ENCODE measurements around the gene DCC.

Gene DCC

DNA sequence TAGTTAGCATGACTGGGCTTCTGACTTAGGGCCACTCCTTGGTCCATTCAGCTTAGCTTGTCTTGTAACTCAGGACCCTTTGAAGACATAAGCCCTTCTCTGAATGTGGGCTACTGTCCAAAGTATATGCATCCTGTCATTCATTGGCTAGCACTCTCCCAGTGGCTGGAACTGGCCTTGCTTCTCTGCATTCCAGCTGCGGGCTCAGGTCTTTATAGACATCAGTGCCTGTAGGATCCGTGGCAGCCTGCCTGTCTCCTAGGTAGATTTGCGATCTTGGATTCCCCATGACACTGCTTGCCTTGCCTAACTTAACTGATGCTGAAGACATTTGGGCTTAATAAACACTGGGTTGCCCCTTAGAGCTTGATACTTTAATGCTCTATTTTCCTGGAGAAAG, 170.1 kb downstream of the DCC start:
- DNase-seq: no peak

DNA sequence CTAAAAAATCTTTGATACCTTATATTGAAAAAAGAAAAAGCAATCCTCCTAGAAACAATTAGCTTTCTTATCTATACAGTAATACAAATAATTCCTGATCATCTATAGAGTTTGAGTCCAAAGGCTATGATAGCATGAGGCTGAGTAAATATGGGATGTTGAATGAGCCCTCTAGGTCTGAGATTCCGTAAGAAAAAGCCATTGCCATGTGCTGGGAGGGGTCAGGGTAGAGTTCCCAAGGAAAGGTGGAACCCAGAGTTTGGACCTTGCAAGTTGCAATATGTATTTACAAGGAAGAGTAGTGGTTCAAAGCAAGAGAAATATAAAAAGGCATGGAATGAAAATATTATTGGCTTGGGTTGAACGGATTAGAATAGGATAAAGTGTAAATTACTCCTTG, 178.1 kb downstream of the DCC start:
- no peak for DNase-seq

DNA sequence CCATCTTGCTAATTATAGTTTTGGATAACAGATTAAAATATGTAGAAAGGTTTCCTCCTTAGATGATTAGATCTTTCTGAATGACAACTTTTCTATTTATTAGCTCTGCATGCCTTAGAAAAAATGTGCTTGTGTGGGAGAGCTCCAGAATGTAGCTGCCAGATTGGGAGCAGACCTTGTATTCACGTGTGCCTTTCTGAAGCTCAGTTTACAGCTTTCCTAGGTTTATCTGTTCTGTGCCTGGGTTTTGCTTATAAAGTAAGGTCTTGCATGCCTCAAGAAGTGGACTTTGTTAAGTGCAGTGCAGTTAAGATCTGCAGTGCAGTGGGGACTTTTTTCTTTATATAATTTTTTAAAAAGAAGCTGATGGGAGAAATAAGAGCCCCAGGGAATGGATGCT, 179.0 kb downstream of the DCC start:
- no peak for DNase-seq

DNA sequence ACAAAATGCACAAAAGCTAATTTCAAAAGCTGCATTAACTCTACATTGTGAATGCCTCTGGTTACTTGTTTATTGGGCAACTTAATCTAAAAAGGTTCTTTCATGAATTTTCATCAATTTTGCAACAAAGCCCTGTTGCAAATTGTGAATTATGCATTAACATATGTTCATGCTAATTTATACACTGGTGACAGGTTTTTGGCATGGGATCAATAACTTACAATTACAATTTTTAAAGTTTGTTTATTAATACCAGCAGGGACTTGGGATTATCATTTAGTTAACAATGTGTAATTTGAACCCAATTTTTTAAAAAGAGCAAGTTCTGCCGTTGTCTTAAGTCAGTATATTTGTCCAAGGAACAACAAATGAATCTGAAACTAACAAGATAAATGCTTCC, 183.6 kb downstream of the DCC start:
- no peak for DNase-seq

DNA sequence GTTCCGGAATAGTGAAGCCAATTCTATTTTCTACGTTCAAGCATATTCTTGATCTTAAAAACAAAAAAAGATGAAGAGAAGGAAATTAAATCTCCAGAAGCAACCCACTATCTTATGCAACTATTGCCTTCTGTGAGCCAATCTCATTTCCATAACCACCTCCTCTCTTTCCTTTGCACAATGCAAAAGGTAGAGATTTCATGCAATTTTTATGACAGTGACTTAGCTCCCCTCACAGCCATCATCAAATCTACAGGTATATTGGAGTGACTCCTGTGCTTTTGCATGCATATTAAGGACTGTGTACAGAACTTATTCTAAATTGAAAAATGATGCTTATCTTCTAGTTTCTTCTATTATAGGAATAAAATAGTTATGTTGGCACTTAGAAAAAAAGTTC, 191.8 kb downstream of the DCC start:
- DNase-seq: no peak

DNA sequence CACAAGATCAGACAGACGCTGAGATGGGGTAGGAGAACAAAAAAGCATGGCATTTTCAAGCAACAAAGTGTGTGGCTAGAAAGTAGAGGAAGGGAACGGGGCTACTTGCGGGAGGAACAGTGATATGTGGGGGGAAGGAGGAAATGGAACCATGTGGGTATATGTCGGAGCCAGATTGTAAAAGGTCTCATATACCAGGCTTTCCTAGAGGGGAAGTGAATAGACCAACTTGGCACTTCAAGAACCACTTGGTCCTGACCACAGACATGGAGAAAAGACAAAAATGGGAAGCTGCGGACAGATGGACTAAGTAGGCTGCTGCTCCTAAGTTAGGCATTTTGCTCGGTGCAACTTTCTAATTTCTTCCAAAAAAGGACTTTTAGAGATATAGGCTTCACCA, 196.0 kb downstream of the DCC start:
- DNase-seq: no peak

DNA sequence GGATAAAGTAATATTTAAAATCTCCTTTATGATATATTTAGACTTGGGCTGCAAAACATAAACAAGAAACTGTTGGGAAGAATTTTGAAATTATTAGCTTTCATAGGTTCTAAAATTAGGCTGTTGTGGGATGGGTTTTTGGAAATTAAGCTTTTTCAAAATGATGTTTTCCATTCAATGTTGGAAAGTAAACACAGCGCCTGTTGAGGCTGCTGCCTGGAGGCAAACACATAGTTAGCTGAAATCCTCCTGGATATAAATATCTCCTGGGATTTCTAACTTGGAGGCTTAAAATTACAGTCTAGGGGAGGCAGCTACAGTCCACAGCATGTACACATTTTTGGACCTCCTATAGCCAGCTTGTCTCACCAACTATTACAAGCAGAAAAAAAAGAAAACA, 197.3 kb downstream of the DCC start:
- no peak for DNase-seq

DNA sequence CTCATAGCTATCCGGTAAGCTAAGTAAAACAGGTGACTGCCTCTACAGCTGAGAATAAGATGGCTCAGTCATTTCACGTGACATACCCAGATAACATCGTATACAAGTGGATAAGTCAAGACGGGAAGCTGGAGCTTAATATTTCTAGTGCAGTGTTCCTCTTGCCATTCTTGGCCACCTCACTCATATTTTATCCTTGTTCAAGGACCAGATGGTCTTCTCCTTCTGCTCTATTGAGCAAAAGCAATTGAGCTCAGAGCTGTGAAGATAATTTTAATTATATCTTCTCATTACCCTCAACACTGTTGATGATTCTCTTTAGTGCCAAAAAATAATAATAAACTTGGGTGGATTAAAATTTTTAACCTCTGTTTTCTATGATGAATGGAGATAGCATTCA, 201.1 kb downstream of the DCC start:
- no peak for DNase-seq

DNA sequence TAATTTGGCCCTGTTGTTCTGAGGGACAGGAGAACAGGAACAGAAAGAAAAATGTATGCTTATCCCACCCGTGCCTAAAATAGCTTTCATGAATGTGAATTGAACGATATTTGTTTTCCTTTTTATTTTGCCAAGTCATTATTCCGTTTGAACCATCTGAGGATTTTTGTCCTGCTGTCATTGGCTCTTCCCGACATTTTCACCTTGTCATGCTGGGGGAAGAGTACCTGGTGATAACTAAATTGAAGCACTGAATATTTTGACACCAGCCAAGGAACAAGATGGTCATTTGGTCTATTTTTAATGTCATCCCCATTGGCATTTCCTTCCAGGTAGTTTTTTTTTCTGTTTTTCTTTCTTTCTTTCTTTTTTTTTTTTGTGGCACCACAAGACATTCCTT, 204.1 kb downstream of the DCC start:
- no peak for DNase-seq

DNA sequence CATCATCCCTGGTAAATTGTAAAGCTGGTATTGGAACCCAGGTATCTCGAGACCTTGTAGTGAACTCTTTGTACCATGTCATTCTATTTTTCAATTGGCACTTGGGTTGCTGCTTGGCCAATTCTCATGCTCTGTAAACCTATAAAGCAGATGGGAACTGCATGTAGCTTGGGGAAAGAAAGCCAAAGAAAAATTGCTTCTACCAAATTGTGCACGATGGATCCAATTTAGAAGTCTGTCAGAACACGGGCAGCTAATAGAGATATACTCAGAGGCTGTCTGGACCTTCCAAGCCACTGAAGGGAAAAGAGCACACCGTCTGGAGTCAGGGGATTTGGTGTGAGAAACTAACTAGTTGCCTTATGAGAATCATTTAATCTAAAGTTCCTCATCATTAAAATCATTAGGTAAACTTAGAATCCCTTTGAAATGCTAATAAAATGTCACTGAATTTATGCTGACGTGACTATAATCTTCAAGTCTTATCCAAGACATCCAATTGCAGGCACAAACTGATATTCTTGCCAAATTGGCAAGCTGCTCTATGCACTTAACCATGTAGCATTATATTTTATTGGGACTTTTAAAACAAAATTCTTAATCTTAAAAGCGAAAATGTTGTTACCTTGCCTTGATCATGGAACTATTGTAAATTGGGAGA, 206.8 kb downstream of the DCC start:
- no peak for DNase-seq

DNA sequence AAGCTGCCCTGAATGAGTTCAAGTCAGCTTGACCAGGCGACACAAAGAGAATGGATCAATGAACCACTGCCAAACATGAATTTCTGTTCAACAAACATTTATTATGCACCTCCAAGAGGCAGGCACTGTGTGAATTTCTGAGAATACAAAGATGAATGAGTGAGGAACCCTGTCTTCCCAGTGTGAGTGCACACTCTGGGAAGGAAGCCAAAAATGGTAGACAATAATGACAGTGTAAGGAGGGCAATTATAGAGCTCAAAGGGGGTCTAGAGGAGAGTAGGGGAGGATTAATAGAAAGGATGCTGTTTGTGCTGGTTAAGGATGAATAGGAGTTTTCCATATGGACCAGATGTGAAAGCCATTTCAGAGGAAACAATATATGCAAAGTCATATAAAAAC, 213.4 kb downstream of the DCC start:
- DNase-seq: no peak

DNA sequence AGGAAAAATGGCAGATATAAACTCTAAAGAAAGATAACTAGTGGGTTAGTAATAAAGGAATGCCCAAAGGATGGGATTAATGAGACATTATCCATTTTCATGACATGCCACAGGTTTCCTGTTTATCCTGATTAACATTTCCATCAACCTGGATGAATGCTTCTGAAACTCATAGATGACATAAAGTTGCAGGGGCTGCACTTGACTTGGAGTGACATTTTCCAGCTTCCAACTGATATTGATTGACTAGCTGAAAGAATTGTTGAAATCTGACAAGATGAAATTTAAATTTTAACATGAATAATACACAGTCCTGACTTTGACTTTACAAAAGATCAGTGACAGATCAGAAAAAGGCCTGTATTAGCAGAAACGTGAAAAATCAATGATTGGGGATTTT, 214.2 kb downstream of the DCC start:
- no peak for DNase-seq

DNA sequence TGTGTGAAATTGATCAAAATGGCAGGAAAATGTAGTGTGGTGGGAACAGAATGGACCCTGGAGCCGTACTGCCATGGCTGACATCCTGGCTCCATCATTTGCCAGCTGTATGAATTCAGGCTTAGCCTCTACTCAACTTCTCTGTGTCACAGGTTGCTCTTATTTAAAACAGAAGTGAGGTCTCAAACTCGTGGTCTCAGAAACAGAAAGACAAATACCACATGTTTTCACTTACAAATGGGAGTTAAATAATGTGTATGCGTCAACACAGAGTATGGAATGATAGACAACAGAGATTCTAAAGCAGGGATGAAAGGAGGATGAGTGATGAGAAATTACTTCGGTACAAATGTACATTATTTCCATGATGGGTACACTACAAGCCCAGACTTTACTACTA, 227.4 kb downstream of the DCC start:
- no peak for DNase-seq

DNA sequence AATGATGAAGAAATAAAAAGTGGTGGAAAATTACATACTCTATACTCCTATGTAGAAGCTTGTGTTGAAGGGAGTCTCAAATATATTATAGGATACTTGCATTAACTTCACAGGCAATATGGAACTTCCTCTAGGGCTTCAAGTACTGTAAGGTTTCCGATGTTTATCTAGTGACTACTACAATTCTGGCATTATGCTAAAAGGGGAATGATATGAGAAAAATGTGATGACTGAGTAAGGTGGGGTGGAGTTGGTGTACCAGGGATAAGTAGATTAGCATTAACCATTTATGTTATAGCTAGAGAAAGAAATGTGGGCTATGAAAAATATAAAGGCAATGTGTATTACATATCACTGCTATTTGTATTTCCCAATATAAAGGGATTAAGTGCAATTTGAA, 229.5 kb downstream of the DCC start:
- DNase-seq: no peak

DNA sequence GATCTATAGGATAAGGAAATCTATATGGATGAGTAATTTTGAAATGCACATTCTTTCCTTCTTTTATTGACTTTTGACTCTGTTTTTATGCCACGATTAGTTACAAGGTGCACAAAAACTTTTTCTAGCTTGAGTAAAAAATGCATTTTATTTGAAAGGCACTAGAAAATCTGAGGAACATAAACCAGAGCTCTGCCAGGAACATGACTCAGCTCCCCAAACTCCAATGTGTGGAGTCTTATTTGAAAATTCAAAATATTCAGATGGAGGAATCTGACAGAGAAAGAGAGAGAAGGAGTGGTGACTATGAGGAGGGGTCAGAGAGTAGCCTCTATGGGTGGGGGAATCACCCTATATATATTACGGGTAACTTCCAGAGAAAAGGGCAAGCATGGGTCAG, 231.0 kb downstream of the DCC start:
- DNase-seq: no peak

DNA sequence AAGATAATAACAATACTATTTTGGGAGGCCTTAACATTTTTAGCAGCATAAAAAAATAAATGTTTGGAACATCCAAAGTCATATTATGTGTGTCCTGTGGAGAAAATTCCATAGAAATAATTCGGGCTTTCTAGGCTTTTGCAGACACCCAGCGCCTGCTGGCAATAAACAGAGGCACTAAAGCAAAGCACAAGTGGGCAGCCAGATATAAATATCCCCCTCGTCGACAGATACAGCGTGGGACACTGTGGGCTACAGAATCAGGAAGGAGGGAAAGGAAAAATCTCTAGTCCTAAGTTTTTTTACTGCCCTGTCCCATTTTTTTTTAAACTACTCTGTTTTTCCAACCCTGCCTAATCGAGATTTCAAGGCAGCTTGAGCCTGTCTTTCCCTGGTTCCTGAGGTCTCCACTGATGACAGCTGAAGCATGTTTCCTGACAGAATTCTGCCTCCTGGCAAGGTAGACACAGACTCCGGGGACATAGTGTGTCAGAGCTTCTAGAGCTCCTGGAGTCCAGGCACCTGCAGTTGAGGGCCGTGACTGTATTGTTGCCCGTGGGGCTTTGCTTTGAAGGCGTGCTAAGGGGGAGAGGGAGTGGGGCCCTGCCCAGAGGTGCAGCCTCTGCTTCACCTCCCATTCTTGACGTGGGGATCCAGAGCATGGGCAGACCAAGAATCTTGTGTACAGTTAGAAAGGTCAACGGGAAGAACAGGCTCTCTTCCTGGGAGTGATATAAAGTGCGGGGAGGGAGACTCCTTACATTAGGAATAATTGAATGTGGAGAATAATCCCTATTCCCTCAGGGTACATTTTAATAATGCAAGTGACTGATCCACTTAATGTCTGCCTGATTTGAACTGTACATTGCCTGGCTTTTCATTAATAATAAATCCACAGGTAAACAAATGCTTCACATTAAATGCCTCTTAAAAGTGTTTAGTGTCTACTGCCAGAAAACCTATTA, 232.3 kb downstream of the DCC start:
- no peak for DNase-seq

DNA sequence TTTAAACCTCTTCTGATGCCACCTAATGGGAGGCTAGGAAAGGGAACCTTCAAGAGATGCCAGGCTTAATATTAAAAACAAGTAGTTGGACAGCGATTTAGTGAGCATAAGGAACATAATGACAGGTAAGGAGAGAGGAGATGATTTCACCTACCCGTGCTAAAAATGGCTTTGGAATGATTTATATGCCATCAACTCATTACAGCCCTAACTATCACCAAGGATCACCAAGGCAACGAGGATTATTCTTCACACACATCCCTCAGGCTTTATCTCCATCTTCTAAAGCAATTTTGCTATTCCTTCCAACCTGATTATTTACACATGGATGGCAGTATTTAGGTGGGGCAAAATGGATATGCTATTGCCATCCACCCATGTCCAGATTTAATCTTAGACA, 237.8 kb downstream of the DCC start:
- no peak for DNase-seq

DNA sequence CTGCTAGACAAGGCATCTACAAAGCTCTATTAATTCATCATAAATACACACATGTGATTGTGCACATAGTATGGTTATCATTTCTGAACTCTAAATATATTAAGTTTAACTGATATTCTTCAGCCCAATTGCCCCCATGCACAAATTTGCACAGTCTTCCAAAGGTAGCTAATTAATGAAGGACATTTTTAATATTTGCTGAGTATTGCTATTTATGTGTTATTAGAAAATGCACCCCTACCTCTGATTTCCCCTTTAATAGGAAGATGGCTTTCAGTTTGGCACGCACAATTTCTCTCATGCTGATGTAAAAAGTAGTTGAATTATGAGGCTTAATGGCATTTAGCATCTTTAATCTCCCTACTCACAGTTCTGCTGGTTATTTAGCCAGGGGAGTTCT, 242.1 kb downstream of the DCC start:
- DNase-seq: no peak

DNA sequence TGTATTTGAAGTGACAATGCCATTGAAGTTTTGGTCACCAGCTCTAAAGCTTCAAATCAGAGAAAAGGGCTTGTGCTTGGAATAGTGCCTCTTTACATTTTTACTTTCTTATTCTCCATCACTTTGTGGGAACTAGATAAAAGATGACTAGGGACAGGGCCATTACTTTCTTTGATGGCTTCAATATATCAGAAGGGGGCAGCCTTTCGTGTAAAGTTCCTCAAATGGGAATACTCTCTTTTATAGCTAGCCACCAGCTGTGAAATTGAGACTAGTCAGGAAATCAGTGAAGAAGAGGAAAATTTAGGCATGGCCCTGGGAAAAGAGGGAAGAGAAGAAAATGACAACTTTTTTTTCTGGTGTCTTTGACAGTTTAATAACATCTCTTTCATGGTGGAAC, 242.5 kb downstream of the DCC start:
- no peak for DNase-seq

DNA sequence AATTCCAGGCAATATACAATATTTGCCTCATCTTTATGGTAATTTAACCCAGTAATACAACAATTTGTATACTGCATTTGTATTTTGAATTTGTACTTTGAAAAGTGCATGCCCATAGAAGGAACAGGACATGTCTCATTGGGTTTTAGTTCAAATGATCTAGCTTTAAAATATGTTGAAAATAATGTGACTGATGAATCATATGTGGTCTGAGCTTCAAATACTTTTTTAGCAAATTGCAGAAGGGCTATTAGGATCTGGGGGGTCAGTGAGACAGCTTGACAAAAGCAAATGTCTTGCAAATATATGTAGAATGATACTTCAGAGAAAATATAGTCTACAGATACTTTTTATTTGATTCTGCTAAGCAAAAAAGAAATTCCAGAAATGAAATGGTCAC, 248.9 kb downstream of the DCC start:
- no peak for DNase-seq

DNA sequence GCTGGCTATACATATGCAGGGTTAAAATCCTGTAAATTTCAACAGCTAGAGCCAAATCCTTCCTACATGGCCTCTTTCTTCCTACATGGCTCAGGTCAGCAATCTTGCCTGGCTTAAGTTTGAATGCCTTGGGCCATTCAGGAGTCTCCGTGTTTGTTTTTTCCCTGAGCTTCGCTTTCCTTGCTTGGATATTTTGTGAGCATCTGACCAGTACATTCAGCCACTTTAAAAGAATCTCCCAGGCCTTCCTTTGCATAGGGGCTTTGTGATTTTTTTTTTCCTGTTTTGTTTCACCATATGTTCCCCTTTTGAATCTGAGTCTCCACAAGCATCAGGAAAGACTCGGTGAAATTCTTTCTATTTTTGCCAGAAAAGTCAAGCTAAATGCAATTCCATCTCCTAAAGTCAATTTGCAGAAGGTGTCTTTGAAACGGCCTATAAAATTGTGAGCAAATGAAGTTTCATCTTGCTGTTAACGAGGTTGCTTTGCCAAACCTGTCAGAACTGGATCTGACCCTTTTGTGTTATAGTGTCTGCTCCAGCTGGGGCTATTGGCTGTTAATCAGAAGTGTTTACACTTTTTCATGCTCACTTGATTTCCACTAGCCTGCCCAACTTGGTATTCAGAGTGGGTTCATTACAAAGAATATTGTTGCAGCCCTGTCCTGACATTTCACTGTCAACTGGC, 256.9 kb downstream of the DCC start:
- no peak for DNase-seq

DNA sequence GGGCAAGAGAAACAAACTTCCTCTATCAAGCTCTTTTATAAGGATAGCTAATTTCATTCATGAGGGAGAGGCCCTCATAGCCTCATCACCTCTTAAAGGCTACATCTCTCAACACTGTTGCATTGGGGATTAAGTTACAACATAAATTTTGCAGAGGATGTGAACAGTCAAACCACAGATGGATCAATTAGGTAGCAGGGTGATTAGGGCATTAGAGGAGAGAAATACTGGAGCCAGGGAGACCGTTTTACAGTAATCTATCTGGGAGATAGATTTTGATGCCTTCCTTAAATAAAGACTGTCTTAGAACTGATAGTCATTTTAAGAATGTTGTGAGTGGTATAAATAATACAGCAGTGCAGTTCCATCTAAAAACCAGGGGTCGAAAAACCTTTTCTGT, 258.9 kb downstream of the DCC start:
- no peak for DNase-seq

DNA sequence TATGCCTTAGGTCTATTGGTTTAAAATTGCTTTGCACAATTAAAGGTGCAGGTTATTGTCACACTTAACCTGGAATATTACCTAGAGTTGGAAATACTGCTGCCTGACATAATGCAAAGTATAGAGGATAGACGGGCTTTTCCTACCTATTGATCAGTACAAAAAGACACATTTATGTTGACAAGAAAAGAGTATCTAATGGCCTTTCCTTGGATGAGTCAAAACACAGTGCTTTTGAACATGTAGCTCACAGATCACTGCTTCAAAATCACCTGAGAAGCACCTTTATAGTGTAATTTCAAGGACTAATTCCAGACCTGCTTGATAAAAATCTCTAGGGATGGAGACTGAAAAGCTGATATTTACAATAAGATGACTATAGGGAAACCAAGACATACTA, 262.8 kb downstream of the DCC start:
- DNase-seq: no peak

DNA sequence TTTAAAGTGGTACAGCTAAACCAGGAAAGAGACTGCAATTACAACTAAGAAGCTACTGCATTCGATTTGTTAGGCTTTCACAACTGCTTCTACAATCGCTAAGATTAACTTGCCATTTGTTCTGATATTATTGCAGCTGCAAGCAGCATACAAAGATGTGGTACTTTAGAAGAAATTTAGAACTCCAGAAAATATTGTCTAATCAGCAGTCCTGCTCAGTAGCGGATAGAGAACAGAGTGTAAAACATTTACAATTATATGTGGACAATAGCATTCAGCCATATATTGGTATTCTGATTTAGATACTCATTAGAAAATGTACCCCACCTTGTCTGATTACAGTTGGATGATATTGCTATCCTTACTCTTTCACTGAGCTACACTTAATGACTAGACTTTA, 265.3 kb downstream of the DCC start:
- no peak for DNase-seq

Measured in CD4-positive, alpha-beta T cell treated with Interleukin-4 for 1 hour (primary cell).